ENCODE measurements around the gene SH3BP2.

Gene SH3BP2

DNA sequence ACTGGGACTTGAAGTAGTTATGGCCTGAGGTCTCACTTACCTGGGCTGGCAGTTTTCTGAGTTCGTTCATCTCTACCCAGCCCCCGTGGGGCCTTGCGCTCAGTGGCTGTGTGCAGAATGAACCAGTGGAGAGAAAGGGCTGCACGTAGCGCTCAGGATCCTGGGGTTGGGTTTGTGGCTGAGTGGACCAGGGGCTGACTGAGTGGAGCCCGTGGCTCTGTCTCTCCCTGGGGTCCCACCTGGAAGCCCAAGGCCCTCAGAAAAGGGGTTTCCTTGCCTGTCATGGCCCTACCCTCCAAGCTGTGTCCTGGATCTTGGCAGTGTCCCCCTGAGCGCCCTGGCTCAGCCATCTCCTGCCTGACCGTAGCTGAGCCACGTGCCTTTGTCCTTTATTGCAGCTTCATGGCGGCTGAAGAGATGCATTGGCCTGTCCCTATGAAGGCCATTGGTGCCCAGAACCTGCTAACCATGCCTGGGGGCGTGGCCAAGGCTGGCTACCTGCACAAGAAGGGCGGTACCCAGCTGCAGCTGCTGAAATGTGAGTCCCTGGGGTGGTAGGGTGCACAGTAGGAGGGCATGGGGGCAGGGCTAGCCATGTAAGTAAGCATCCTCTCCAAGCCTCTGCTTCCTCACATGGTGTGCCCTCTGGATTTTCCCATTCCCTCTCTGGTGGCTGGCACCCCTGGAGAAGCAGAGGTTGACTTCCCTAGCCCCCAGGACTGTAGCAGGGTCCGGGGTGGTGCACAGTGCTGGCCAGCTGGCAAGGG lies 27.5 kb downstream of the SH3BP2 start:
- no peak for DNase-seq

DNA sequence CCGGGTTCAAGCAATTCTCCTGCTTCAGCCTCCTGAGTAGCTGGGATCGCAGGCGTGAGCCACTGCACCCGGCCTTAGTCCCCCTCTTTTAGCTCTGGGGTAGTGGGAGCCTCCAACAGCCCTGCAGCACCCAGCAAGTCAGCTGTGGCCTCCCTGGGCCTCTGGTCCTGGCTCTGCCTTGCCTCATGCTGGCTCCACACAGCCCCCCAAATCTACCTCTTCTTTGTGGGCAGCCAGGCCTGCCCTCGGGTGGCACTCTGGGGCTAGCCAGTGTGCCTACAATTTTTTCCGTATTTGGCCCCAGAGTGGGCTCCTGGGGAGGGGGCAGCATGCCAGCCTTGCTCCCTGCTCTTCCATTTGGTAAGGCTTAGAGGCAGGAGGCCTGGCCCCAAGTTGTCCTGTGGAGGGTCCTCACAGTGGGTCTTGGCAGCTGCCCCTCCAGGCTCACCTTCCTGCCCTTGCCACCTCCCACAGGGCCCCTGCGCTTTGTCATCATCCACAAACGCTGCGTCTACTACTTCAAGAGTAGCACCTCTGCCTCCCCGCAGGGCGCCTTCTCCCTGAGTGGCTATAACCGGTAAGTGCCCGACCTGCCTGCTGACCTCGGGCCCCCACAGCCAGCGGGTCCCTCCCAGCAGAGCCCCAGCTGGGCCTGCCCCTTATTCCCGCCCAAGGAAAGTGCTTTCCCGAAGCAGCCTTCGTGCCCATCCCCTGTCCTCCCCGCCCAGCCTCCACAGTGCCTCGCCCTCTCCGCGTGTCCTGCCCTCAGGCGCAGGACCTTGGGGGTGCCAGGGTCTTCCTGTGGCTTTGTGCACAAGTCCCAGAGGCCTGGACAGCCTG lies 29.8 kb downstream of the SH3BP2 start:
- DNase-seq = no peak

DNA sequence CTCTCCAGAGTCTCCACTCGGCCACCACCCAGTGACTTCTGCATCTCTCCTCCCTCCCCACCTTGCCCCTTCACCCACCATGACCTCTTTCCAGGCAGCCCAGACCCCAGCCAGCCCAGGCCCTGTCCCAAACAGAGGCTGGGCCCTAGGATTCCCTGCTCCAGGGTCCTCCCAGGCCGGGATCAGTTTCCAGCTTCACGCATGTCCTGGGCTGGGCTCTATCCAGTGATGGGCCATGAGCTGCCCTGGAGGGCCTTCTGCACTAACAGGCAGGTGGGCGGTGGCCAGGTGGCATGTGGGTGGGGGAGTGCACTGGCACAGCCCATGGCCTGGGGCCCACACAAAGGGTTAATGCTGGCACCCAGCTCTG lies 30.4 kb downstream of the SH3BP2 start:
- no peak for DNase-seq

- DNase-seq = no peak
Observed at GRCh38 chr4:2823671-2824328, 30.9 kb downstream of the SH3BP2 start.

GRCh38 chr4:2824329-2824835 lies 31.5 kb downstream of the SH3BP2 start:
- no peak for DNase-seq

DNA sequence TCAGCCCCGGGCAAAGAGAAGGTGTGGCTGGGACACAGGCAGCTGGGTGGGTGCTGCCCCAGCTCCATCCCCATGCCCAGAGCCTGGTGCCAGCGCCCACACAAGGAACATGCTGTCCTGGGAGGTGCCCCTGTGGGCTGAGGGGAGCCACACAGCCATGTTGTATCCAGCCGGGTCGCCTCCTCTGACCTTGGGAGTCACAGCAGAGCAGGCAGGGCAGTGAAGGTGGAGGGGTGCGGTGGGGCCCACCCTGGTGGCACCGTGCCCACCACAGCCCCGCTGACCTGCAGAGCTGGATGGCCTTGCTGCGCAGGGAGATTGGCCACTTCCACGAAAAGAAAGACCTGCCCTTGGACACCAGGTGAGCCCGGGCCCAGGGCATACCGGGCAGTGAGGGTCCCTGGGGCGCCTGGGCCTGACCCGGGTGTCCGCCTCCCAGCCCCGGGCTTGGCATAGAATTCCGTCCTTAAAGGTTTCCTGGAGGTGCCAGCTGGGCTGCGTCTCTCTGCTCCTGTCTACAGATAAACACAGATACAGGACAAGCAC lies 32.0 kb downstream of the SH3BP2 start:
- DNase-seq = peak; percentile 25

GRCh38 chr4:2825740-2826139 lies 32.9 kb downstream of the SH3BP2 start:
- DNase-seq = peak; percentile 50

DNA sequence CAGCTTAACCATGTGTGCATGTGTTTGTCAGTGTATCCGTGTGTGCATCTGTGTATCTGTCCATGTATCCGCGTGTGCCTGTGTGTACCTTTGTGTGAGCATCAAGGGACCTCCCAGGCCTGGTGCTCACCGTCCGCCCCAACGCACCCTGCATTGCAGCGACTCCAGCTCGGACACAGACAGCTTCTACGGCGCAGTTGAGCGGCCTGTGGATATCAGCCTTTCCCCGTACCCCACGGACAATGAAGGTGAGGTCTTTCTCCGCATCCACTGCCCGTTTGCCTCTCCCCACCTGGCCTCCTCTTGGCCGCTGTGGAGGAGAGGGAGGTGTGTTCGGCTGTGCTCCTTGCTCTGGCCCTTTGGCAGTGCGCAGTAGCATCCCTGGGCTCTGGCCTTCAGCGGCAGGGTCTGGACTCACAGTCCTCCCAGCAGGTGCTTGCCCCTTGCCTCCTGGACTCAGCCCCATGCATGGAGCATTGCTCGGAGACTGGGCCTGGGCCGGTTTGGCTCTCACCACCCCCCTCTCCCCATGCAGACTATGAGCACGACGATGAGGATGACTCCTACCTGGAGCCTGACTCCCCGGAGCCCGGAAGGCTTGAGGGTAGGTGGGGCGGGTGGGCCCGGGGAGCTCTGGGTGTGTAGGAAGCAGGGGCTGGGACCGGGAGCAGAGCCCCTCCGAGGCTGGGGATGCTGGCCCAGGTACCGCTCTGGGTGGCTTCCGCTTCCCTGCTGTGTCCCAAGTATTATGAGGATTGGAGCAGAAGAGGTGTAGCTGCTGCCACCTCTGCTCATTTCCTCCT lies 34.4 kb downstream of the SH3BP2 start:
- DNase-seq = peak; percentile 38

DNA sequence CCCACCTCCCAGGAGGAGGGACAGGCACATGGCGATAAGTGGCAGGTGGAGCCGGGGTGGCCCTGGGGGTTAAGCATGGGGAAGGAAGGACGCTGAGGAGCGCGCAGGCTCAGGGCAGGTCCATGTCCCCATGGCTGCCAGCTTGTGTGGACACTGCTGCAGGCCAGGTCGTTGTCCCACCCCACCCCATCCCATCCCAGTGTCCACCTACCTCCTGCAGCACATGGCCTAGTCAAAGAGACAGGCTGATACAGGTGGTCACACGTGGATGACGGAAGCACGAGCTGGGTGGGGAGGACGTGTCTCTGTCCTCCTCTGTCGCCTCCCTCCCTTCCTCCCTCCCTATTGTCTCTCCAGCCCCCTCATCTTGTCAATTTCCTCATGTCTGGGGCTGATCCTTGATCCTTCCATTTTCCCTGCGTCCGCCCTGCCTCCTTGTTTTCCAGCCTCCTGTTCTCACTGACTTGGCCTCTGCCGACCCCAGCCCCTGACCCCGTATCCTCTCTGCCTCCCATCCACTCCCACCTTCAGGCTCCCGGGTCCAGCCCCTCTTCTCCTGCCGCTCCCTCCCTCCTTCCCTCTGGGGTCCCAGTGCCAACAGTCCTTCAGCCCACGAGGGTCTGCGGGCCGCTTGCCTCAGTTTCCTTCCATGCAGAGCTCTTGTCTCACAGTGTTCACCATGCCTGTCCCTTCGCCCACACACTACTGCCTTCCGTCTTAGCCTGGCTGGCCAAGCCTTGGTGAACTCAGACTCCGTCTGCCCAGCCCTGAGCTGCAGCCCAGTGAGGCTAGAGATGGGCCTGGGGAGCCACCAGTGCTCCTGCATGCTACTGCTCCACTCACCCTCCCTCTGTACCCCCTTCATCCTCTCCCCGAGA lies 35.2 kb downstream of the SH3BP2 start:
- DNase-seq = peak; percentile 24

DNA sequence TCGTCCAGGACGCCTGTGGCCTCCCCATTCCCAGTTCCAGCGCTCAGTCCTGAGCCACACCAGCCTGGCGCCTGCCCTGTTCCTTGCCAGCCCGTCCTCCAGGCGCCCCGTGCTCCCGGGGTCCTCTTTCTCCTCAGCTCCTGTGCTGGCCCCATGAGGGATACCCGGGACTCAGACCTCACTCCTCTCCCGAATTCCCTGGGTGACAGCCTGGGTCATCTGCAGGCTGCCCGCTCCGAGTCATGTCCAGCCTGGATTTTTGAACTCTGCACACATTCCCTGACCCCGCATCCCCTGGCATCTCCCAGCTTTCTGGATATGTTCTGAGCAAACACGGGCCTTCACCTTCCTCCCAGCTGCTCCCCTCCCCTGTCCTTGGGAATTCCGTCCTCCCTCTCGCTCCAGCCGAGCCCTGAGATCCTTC lies 35.9 kb downstream of the SH3BP2 start:
- peak; percentile 15 for DNase-seq

- DNase-seq = no peak
Observed at GRCh38 chr4:2829321-2829932, 36.5 kb downstream of the SH3BP2 start.

DNA sequence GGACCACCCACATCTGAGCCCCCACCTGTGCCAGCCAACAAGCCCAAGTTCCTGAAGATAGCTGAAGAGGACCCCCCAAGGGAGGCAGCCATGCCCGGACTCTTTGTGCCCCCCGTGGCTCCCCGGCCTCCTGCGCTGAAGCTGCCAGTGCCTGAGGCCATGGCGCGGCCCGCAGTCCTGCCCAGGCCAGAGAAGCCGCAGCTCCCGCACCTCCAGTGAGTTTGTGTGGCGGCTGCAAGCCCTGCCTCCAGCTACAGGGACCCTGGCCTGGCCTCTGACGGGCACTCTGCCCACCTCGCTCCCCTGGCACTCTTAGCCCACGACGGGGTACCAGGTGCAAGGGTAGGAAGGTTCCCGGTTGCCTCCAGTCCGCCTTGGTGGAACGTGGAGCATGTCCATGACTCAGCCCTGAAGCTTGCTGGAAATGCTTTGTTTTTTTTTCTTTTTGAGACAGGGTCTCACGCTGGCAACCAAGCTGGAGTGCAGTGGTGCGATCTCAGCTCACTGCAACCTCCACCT lies 37.1 kb downstream of the SH3BP2 start:
- peak; percentile 35 for DNase-seq

DNA sequence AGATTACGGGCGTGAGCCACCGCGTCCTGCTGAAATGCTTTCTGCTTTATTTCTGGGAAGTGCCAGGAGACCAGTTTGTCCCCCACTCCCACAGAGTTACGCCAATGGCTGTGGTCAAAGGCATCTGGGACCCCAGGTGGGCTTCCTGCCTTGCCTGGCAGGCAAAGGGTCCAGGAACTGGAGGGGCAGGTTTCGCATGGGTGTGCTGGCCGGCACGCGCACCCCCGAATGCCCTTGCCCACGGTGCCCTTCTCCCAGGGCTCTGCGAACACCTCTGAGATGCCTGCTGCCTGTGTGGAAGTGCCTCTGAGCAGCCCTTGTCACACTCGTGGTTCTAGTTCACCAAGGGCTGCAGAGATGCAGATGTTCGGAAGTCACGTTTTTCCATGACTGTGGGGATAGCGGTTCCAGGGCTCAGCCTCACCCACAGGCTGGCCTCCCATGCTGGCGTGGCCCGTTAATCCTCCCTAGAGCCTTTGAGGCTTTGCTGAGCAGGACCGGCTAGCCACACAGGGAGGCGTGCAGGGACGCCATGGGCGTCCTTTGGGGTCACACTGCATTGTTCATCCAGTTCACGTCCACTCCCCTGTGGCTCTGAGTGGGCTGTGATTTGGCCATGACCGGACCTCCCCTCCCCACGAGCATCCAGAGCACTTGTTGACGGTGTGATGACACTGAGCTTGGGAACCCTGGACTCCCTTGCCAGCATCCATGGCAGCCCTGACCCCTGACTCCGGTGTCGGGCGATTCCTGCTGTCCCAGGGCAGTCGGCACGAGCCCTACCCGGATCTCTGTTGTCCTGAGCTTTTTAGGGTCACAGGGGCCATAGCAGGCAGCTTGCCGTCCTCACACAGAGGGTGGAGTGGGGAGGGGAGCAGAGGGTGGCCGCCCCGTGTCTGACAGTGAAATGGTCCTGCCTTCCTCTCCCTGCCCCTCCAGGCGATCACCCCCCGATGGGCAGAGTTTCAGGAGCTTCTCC lies 38.0 kb downstream of the SH3BP2 start:
- peak; percentile 30 for DNase-seq

- peak; percentile 36 for DNase-seq
Observed at GRCh38 chr4:2831611-2832308, 38.9 kb downstream of the SH3BP2 start.

DNA sequence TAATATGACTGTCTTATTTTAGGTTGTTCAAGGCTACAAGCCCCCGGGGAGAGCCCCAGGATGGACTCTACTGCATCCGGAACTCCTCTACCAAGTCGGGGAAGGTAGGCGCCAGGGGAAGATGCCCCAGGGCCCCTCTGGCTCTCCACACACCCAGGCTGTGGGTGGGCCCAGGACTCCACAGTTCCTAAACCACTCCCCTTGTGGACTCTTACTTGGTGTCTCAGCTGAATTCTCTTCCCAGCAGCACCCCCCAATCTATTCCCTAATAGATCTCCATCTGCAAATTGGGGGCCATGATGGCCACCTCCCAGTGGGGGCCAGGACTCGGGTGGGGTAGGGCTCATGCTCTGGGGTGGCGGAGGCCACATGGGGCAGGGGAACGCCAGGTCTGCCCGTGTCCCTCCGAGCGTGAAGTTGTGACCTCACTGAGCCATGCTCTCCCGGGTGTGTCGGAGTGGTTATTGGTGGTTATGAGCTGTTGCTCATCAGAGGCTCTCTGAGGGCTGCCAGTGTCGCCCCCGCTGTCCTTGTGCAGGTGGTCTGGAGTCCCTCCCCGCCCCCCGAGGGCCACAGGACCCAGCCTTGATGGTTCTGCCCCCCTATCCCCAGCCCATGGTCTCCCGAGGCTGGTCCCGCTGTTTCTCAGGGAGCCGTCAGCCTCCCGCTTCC lies 39.6 kb downstream of the SH3BP2 start:
- DNase-seq = peak; percentile 28

- DNase-seq = no peak
Observed at GRCh38 chr4:2832981-2833670, 40.2 kb downstream of the SH3BP2 start.

- DNase-seq = peak; percentile 34
Observed at GRCh38 chr4:2833671-2834000, 40.8 kb downstream of the SH3BP2 start.

Measured in right forelimb (tissue), 1 donor.